ENCODE data around the gene SCN3B.
A peak's percentile ranks its signal among the peaks of the same experiment; 100 is the strongest.
"Not testable (repeated sequence)": the region's sequence is repeated elsewhere in the genome, so short reads cannot be mapped to it uniquely, and the experiment has no call there.

Gene SCN3B

GRCh38 chr11:123665306-123665705 lies 10.9 kb upstream of the SCN3B start:
- TF ChIP-seq CTCF (IDR thresholded peaks at IDR 0.05; ENCODE audit: insufficient read depth, low read depth, low read length, missing control alignments): no peak
- DNase-seq (ENCODE audit: low read depth): no peak
- no peak overlapping the region for H3K4me3 ChIP-seq (ENCODE audit: low read depth, low read length)

- DNase-seq (ENCODE audit: low read depth): peak; percentile 60
- H3K4me3 ChIP-seq (ENCODE audit: low read depth, low read length): not testable (repeated sequence)
Measured at GRCh38 chr11:123659965-123660364, 5.5 kb upstream of the SCN3B start.

GRCh38 chr11:123659311-123659710 lies 4.9 kb upstream of the SCN3B start:
- H3K4me3 ChIP-seq (ENCODE audit: low read depth, low read length): no peak overlapping the region
- TF ChIP-seq CTCF (IDR thresholded peaks at IDR 0.05; ENCODE audit: insufficient read depth, low read depth, low read length, missing control alignments): no peak
- DNase-seq (ENCODE audit: low read depth): no peak

- TF ChIP-seq CTCF (IDR thresholded peaks at IDR 0.05; ENCODE audit: insufficient read depth, low read depth, low read length, missing control alignments): no peak
- H3K4me3 ChIP-seq (ENCODE audit: low read depth, low read length): no peak overlapping the region
- no peak for DNase-seq (ENCODE audit: low read depth)
Measured at GRCh38 chr11:123653827-123654565, 428 bp downstream of the SCN3B start.

GRCh38 chr11:123653483-123653826 lies 969 bp downstream of the SCN3B start:
- H3K4me3 ChIP-seq (ENCODE audit: low read depth, low read length): no peak overlapping the region
- no peak for DNase-seq (ENCODE audit: low read depth)
- TF ChIP-seq CTCF (IDR thresholded peaks at IDR 0.05; ENCODE audit: insufficient read depth, low read depth, low read length, missing control alignments): no peak

GRCh38 chr11:123652599-123652998 lies 1.8 kb downstream of the SCN3B start:
- no peak for TF ChIP-seq CTCF (IDR thresholded peaks at IDR 0.05; ENCODE audit: insufficient read depth, low read depth, low read length, missing control alignments)
- no peak overlapping the region for H3K4me3 ChIP-seq (ENCODE audit: low read depth, low read length)
- DNase-seq (ENCODE audit: low read depth): no peak

- DNase-seq (ENCODE audit: low read depth): no peak
- no peak overlapping the region for H3K4me3 ChIP-seq (ENCODE audit: low read depth, low read length)
- no peak for TF ChIP-seq CTCF (IDR thresholded peaks at IDR 0.05; ENCODE audit: insufficient read depth, low read depth, low read length, missing control alignments)
Measured at GRCh38 chr11:123650901-123651300, 3.5 kb downstream of the SCN3B start.
